WTC11 (cell line): Measurements from ENCODE around the gene PCAT6. TPM values are rescaled to one million over a fixed set of nuclear protein-coding genes. Genes with fewer than 3 reads are reported as not detected.
A peak's percentile ranks its signal among the peaks of the same experiment; 100 is the strongest.

Experiments used
- ATAC-seq: fragments of 200-7000 bp; cut with Tn5 transposase; 2 replicates; pipeline ENCODE4 v1.10.0; 2021; ENCODE audit warnings: mild to moderate bottlenecking, moderate library complexity
- CTCF ChIA-PET: fragments of 300-600 bp; sonication (Branson Sonifier 250); formaldehyde crosslinking; loops from one replicate; lab custom pipeline; 2021; ENCODE audit warnings: antibody characterized with exemption; lab: Charles Lee
- POLR2A ChIA-PET: fragments of 350-600 bp; sonication (Branson Sonifier 250); formaldehyde crosslinking; loops from one replicate; lab custom pipeline; 2021; ENCODE audit warnings: antibody characterized with exemption; lab: Charles Lee
- DNase-seq: peaks from one replicate; pipeline ENCODE4 v3.0.0; 2021; ENCODE audit warnings: low spot score
- H3K27ac Mint-ChIP-seq: 2 replicates; pipeline ENCODE4 v1.8.0; 2021; ENCODE audit warnings: mixed read lengths
- H3K27me3 Mint-ChIP-seq: 2 replicates; pipeline ENCODE4 v1.8.0; 2021; ENCODE audit warnings: low read depth, mild to moderate bottlenecking, moderate library complexity, mixed read lengths
- H3K36me3 Mint-ChIP-seq: 2 replicates; pipeline ENCODE4 v1.8.0; 2021; ENCODE audit warnings: mixed read lengths
- H3K4me1 Mint-ChIP-seq: 2 replicates; pipeline ENCODE4 v1.8.0; 2022; ENCODE audit warnings: mixed read lengths
- H3K4me3 Mint-ChIP-seq: 2 replicates; pipeline ENCODE4 v1.8.0; 2021; ENCODE audit warnings: mild to moderate bottlenecking, moderate library complexity, mixed read lengths
- H3K9me3 Mint-ChIP-seq: 2 replicates; pipeline ENCODE4 v1.8.0; 2021; ENCODE audit warnings: mixed read lengths
- ATF2 ChIP-seq: sonication (generic); formaldehyde crosslinking; IDR thresholded peaks from 2 replicates; pipeline ENCODE4 v1.8.1; 2022; ENCODE audit warnings: low read depth, missing genetic modification reagents, borderline replicate concordance
- CBFB ChIP-seq: sonication (generic); formaldehyde crosslinking; IDR thresholded peaks from 2 replicates; pipeline ENCODE4 v1.8.1; 2022; ENCODE audit warnings: mild to moderate bottlenecking, low read depth, missing genetic modification reagents
- CREB1 ChIP-seq: sonication (generic); formaldehyde crosslinking; IDR thresholded peaks from 2 replicates; pipeline ENCODE4 v1.8.0; 2023; ENCODE audit warnings: mild to moderate bottlenecking, missing genetic modification reagents
- CREM ChIP-seq: sonication (generic); formaldehyde crosslinking; IDR thresholded peaks from 2 replicates; pipeline ENCODE4 v1.8.1; 2022; ENCODE audit warnings: mild to moderate bottlenecking, missing genetic modification reagents, moderate library complexity
- ELF4 ChIP-seq: sonication (generic); formaldehyde crosslinking; IDR thresholded peaks from 2 replicates; pipeline ENCODE4 v1.8.1; 2022; ENCODE audit warnings: low read depth, mild to moderate bottlenecking, moderate library complexity, missing genetic modification reagents
- EMX1 ChIP-seq: fragments of 250-450 bp; sonication (Bioruptor Pico); IDR thresholded peaks from 2 replicates; pipeline ENCODE4 v1.8.0; 2021; ENCODE audit warnings: mild to moderate bottlenecking
- FOXP4 ChIP-seq: sonication (generic); formaldehyde crosslinking; IDR thresholded peaks from 2 replicates; pipeline ENCODE4 v1.8.0; 2022; ENCODE audit warnings: mild to moderate bottlenecking, missing genetic modification reagents
- GABPB1 ChIP-seq: sonication (generic); formaldehyde crosslinking; IDR thresholded peaks from 2 replicates; pipeline ENCODE4 v1.8.1; 2023; ENCODE audit warnings: mild to moderate bottlenecking, missing genetic modification reagents
- JUN ChIP-seq: sonication (generic); formaldehyde crosslinking; IDR thresholded peaks from 2 replicates; pipeline ENCODE4 v1.8.0; 2023; ENCODE audit warnings: mild to moderate bottlenecking, missing genetic modification reagents
- MYBL2 ChIP-seq: sonication (generic); formaldehyde crosslinking; IDR thresholded peaks from 2 replicates; pipeline ENCODE4 v1.8.1; 2023; ENCODE audit warnings: mild to moderate bottlenecking, moderate library complexity, missing genetic modification reagents
- NR3C1 ChIP-seq: sonication (generic); formaldehyde crosslinking; conservative IDR thresholded peaks from 2 replicates; pipeline ENCODE4 v1.8.1; 2023; ENCODE audit warnings: low read depth, mild to moderate bottlenecking, missing genetic modification reagents
- SOX15 ChIP-seq: fragments of 250-450 bp; sonication (Bioruptor Pico); IDR thresholded peaks from 2 replicates; pipeline ENCODE4 v1.9.0; 2021; ENCODE audit warnings: mild to moderate bottlenecking
- ZNF317 ChIP-seq: sonication (generic); formaldehyde crosslinking; IDR thresholded peaks from 2 replicates; pipeline ENCODE4 v1.8.1; 2023; ENCODE audit warnings: low read depth, mild to moderate bottlenecking, moderate library complexity, missing genetic modification reagents, borderline replicate concordance
- ZNF416 ChIP-seq: fragments of 250-450 bp; sonication (Bioruptor Pico); IDR thresholded peaks from 2 replicates; pipeline ENCODE4 v1.9.0; 2021; ENCODE audit warnings: mild to moderate bottlenecking, inconsistent platforms
- ZSCAN18 ChIP-seq: fragments of 250-450 bp; sonication (Bioruptor Pico); IDR thresholded peaks from 2 replicates; pipeline ENCODE4 v2.1.2; 2022; ENCODE audit warnings: mild to moderate bottlenecking, moderate library complexity
- total RNA-seq: library from RNA; stranded (reverse); gene quantifications from 3 replicates; pipeline ENCODE4 v1.2.3, GENCODE V29; 2021
- TF ChIP-seq, protein P1 (sequence below): sonication (generic); formaldehyde crosslinking; IDR thresholded peaks from 2 replicates; pipeline ENCODE4 v1.8.1; 2023; ENCODE audit warnings: mild to moderate bottlenecking, missing genetic modification reagents, moderate library complexity

The PCAT6 gene
- total RNA-seq, 1 experiment from 2014 or later: 11.7 TPM

DNA sequence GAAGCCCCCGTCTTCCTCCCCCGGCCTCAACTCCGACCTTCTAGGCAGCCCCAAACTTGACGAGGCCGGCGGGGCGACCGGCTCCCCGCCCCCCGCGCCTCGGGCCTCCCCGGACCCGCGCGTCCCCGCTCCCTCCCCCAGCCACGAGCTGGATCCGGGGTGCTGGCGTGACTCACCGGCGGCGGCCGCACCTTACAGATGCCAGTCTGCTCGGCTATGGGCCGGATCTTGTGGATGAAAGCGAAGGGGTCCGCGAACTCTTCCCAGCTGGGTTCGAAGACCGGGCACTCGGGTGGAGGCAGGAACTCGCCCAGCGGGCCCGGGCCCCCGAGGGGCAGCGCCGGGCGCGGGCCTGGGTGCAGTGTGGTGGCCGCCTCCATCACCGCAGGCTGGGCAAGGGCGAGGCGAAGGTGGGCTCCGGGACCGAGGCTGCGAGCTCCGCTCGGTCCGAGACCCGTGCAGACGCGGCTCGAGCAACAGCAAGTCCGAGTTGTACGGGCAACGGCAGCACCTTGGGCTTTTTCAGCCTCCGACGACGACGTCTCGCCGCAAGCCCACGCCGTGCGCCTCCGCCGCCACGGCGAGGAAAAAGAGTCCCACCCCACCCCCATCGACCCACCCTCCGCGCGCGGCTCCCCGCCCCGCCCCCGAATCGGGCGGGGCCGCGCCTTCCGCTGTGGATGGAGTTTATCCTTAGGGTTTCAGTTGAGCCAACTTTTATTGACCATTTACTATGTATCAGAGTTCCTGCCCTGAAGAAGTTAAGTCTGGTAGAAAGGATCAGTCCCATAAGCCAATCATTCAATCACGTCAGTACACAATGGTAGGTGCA is 2.6 kb upstream of the PCAT6 start, which contains the start of gene KDM5B (continued):
- TF ChIP-seq JUN (CRISPR knock-in tag) (peak; percentile 47; the same call in 1 of the 2 replicates), CBFB (CRISPR knock-in tag) (no peak), MYBL2 (CRISPR knock-in tag) (peak; percentile 97), FOXP4 (peak; percentile 85), CREB1 (CRISPR knock-in tag) (peak; percentile 46; the same call in 1 of the 2 replicates), CREM (CRISPR knock-in tag) (peak; percentile 68; the same call in 1 of the 2 replicates), ATF2 (CRISPR knock-in tag) (no peak), SOX15 (CRISPR knock-in tag) (no peak), ZNF416 (CRISPR knock-in tag) (peak; percentile 35; the same call in 1 of the 2 replicates), ZNF317 (CRISPR knock-in tag) (0 out of 2 replicates have a peak, but pooled peaks have one; percentile 47)
- TF ChIP-seq, protein P1, sequence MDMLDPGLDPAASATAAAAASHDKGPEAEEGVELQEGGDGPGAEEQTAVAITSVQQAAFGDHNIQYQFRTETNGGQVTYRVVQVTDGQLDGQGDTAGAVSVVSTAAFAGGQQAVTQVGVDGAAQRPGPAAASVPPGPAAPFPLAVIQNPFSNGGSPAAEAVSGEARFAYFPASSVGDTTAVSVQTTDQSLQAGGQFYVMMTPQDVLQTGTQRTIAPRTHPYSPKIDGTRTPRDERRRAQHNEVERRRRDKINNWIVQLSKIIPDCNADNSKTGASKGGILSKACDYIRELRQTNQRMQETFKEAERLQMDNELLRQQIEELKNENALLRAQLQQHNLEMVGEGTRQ (CRISPR knock-in tag): peak; percentile 43; the same call in 1 of the 2 replicates

DNA sequence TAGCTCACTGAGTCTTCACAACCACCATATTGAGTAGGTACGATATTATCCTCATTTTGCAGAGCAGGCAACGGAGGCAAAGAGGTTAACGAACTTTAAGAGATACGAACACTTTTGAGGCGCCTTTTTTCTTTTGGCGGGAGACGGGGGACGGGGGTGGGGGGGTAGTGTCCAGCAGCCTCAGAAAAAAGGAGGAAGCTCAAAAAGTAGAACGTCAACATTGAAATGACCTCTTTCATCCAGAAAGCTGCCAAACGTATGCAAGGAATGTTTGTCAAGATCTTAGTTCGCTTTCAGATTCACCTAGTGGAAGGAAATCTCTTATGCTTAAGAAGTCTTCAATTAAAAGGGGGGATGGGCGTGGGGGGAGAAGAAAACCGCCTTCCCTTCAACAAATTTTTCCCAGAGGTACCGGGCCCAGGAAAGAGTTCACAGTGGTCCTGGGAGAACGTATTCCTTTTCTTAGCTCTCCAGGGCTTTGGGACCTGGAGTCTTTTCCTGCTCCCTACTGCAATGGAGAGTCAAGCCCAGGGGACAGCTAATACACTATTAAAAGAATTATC is 1.1 kb upstream of the PCAT6 start:
- TF ChIP-seq CREM (CRISPR knock-in tag): no peak
- TF ChIP-seq EMX1 (CRISPR knock-in tag): no peak
- no peak for TF ChIP-seq GABPB1 (CRISPR knock-in tag)
- Mint-ChIP-seq H3K9me3 (no peaks in the 10 kb centered on the region), H3K4me1 (peaks cover 51% of the 10 kb centered on the region), H3K4me3 (peak overlapping the region; percentile 80), H3K36me3 (no peaks in the 10 kb centered on the region), H3K27me3 (peaks cover 7% of the 10 kb centered on the region), H3K27ac (peak overlapping the region; percentile 94)
- no peak for DNase-seq
- no peak for ATAC-seq
- POLR2A ChIA-PET: interaction anchor here (0.7 to 2.2 kb wide), 6 partner anchors 10 to 817 kb away, joined by 3 to 32 read pairs (median 4); partner anchors contain the start of genes ATP2B4 and TMEM183A
- CTCF ChIA-PET: interaction anchor here (0.7 to 1.7 kb wide), 4 partner anchors 39 to 230 kb away, joined by 4 to 5 read pairs (median 4); no protein-coding TSS in a partner anchor

DNA sequence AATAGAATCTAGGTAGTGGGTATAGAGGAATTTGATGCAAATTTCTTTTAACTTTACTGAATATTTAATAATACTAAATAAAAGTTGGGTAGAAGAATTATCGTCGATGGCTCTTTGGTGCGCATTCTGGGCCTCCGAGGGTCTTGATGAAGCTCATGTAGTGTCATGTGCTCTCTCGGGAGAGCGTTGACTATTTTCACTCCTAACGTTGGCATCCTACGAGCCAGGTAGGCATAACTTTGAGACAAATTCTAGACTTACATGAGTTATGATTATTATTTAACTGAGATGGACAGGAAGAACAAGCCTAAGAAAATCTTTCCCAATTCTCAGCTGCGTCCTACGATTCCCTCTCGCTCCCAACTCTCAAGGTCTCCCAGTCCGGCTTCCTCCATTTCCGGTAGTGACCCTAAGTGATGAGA is 550 bp upstream of the PCAT6 start:
- ChIA-PET POLR2A (interaction anchor here (0.7 to 2.2 kb wide), 12 partner anchors 10 to 817 kb away, joined by 3 to 32 read pairs (median 3); partner anchors contain the start of genes ATP2B4 and TMEM183A), CTCF (interaction anchor here (1.3 to 1.7 kb wide), 3 partner anchors 51 to 230 kb away, joined by 4 to 5 read pairs (median 4); no protein-coding TSS in a partner anchor)
- DNase-seq (no peak), ATAC-seq (no peak)
- Mint-ChIP-seq H3K27me3 (peaks cover 7% of the 10 kb centered on the region), H3K9me3 (no peaks in the 10 kb centered on the region), H3K27ac (peak overlapping the region; percentile 98), H3K4me3 (peak overlapping the region; percentile 80), H3K36me3 (no peaks in the 10 kb centered on the region), H3K4me1 (peaks cover 46% of the 10 kb centered on the region)
- TF ChIP-seq ELF4 (CRISPR knock-in tag) (no peak), CREB1 (CRISPR knock-in tag) (no peak), ZSCAN18 (CRISPR knock-in tag) (no peak), NR3C1 (CRISPR knock-in tag) (no peak)
